HG03457 (cell line): Measurements from ENCODE around the gene RTN4IP1.

ENCODE experiments used
- ATAC-seq: cut with Tn5 transposase; IDR thresholded peaks from one replicate; pipeline ENCODE4 v1.9.1; 2021; ENCODE audit warnings: moderate number of reproducible peaks; ENCODE audit not compliant: unreplicated experiment

The RTN4IP1 gene

DNA sequence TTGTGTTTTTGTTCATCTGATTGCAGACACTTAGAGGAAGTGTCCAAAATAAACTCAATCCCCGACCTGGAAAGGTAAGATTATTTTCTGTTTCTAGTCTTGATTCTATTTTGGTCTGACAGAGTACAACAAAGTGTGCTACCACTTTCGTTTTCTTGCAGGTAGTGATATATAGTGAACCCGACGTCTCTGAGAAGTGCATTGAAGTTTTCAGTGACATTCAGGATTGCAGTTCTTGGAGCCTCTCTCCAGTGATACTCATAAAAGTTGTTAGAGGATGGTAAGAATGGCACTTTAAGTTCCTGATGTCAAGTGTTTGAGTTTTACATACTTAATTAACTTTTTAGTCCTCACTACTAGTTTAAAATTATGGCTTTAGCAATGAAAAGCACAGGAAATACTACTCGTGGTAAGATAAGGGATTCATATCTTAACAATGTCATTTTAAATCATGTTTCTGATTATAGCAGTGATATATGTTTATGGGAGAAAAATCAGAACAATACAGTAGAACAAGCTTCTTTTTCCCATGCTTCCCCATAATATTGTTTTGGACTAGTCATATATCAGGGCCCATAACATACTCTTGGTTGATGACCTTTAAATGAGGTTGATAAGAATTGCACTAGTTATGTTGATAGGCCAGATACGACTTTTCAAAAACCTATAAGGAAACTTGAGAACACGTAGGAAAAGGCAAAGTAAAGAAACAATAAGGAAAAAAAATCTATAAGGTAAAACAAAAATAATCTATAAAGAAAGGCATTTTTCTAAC, 104.0 kb downstream of the RTN4IP1 start:
- peak; percentile 37 for ATAC-seq

GRCh38 chr6:106522562-106523250, 106.6 kb downstream of the RTN4IP1 start:
- ATAC-seq = no peak
